GM18951 (cell line): ENCODE measurements around the gene DNAJC5.

Source experiments
- POLR2A ChIP-seq: IDR thresholded peaks from 4 replicates; pipeline ENCODE4 v1.6.1; 2011; ENCODE audit warnings: mild to moderate bottlenecking; ENCODE audit not compliant: insufficient read length, insufficient read depth; ENCODE audit errors: extremely low read depth
- in situ Hi-C: fragments of 300-500 bp; cut with MboI; formaldehyde crosslinking; loops from one replicate; pipeline ENCODE4 v1.12.0; 2022; ENCODE audit warnings: low sequenced_read_pairs, mixed read lengths, inconsistent platforms; ENCODE audit not compliant: unreplicated experiment

Gene DNAJC5

GRCh38 chr20:63946986-63947637 lies 52.2 kb downstream of the DNAJC5 start:
- no peak for TF ChIP-seq POLR2A
- in situ Hi-C loops = no loop called here

- TF ChIP-seq POLR2A = no peak
- in situ Hi-C loops = no loop called here
These were observed 52.9 kb downstream of the DNAJC5 start for GRCh38 chr20:63947638-63948456.

- in situ Hi-C loops = no loop called here
- no peak for TF ChIP-seq POLR2A
These were observed 55.9 kb downstream of the DNAJC5 start for GRCh38 chr20:63950701-63951397.

GRCh38 chr20:63951398-63952209 lies 56.7 kb downstream of the DNAJC5 start:
- in situ Hi-C loops = no loop called here
- TF ChIP-seq POLR2A = no peak

GRCh38 chr20:63952210-63952535 lies 57.2 kb downstream of the DNAJC5 start:
- in situ Hi-C loops = no loop called here

GRCh38 chr20:63952769-63953168 lies 57.8 kb downstream of the DNAJC5 start:
- TF ChIP-seq POLR2A = no peak
- in situ Hi-C loops = no loop called here

More at GRCh38 chr20:63952210-63952535, 57.2 kb downstream of the DNAJC5 start:
- no peak for TF ChIP-seq POLR2A

GRCh38 chr20:63953764-63954429 lies 59.0 kb downstream of the DNAJC5 start:
- in situ Hi-C loops = no loop called here
- no peak for TF ChIP-seq POLR2A

- TF ChIP-seq POLR2A = no peak
These were observed 60.4 kb downstream of the DNAJC5 start for GRCh38 chr20:63955281-63955826.

GRCh38 chr20:63955827-63956663 lies 61.1 kb downstream of the DNAJC5 start, which contains the start of gene UCKL1:
Gene UCKL1 (minus strand): TSS chr20:63956416. CDS start chr20:63956372, 44 bp downstream.
- TF ChIP-seq POLR2A = peak; percentile 86
- in situ Hi-C loops = no loop called here

More at GRCh38 chr20:63955281-63955826, 60.4 kb downstream of the DNAJC5 start:
- in situ Hi-C loops = no loop called here

GRCh38 chr20:63956664-63957003 lies 61.7 kb downstream of the DNAJC5 start:
- in situ Hi-C loops = no loop called here

GRCh38 chr20:63957004-63957689 lies 62.2 kb downstream of the DNAJC5 start:
- peak; percentile 44 for TF ChIP-seq POLR2A
- in situ Hi-C loops = no loop called here

More at GRCh38 chr20:63956664-63957003, 61.7 kb downstream of the DNAJC5 start:
- TF ChIP-seq POLR2A = no peak
